HUES48 (cell line): Measurements from ENCODE around the gene RBFOX2.

Source experiments
- H3K27ac ChIP-seq: one replicate; pipeline ENCODE4 v1.7.0; 2013; ENCODE audit warnings: low read depth, low read length, inconsistent platforms
- H3K27me3 ChIP-seq: 2 replicates; pipeline ENCODE4 v1.6.1; 2013; ENCODE audit warnings: mild to moderate bottlenecking, low read length; ENCODE audit not compliant: control insufficient read depth, insufficient read depth
- H3K36me3 ChIP-seq: 2 replicates; pipeline ENCODE4 v1.6.1; 2013; ENCODE audit warnings: low read length; ENCODE audit not compliant: control insufficient read depth, insufficient read depth
- H3K4me1 ChIP-seq: 2 replicates; pipeline ENCODE4 v1.6.1; 2013; ENCODE audit warnings: mild to moderate bottlenecking, low read length; ENCODE audit not compliant: control insufficient read depth, insufficient read depth
- H3K4me3 ChIP-seq: 2 replicates; pipeline ENCODE4 v1.5.1; 2013; ENCODE audit warnings: mild to moderate bottlenecking, low read depth, low read length
- H3K9ac ChIP-seq: 2 replicates; pipeline ENCODE4 v1.6.1; 2013; ENCODE audit warnings: mild to moderate bottlenecking, low read depth, low read length, moderate library complexity
- H3K9me3 ChIP-seq: 2 replicates; pipeline ENCODE4 v1.6.1; 2013; ENCODE audit warnings: low read length; ENCODE audit not compliant: control insufficient read depth, insufficient read depth

The RBFOX2 gene

DNA sequence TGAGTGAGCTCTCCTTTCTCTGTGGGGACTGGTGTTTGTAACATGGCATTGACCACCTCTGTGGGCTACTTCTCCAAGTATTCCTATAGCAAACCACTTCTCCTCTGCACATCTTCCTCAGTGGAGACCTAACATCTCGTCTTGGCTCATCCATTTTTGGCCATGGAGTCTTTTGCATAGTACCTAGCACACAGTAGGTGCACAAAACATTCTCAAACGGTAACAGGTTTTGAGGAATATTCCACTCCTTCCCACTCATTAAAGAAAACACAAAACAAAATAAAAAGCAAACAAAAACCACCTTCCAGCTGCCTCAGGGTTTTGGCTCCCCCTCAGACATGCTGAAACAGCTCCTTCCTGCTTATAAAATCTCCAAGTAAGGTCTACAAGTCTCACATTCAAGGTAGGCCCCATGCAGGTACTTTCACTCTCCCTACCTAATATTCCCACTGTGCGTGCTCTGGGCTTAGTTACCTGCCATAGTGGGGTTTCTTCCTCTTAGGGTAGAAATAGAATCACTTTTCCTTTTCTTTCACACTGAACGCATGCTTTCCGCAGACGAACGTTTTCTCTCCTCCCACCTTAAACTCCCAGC is 132.4 kb downstream of the RBFOX2 start:
- Histone ChIP-seq H3K27me3 (no peaks in the 10 kb centered on the region), H3K9ac (no peak overlapping the region), H3K27ac (no peak overlapping the region), H3K36me3 (no peaks in the 10 kb centered on the region), H3K4me1 (peaks cover 45% of the 10 kb centered on the region), H3K4me3 (no peak overlapping the region), H3K9me3 (no peaks in the 10 kb centered on the region)

DNA sequence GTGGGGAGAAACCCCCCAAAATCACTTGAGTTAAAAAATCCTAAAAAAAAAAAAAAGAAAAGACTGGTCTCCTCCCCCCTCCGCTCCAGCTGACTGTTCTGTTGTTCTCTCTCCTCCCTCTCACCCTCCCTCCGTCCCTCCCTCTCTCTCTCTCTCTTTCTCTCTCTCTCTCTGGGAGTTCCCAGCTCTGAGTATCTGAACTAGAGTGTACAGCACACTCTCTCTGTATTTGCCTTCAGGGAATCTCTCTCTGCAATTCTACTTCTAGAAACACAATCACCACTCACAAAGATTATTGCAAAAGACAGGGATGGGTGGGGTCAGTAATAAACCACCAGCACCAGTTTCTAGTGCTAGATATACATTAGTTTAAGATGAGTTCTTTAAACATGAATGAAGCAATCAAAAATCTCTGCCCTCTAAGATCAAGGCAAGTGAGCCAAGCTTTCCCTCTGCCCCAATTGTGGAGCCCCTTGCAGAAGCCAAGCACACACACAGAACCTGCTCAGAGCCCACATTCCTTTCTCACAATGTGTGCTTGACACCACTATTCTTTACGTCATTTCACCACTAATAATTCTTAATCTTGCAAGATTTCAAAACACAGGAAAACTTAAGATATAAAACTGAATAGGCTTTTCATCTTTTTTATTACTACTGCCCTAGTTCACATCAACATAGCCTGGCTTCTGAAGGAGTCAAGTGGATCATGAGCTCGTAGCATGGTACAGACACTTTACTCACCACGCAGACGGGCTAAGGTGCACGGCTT is 133.5 kb downstream of the RBFOX2 start:
- Histone ChIP-seq H3K27me3 (no peaks in the 10 kb centered on the region), H3K9ac (no peak overlapping the region), H3K36me3 (no peaks in the 10 kb centered on the region), H3K27ac (no peak overlapping the region), H3K4me1 (peaks cover 37% of the 10 kb centered on the region), H3K9me3 (no peaks in the 10 kb centered on the region), H3K4me3 (no peak overlapping the region)

DNA sequence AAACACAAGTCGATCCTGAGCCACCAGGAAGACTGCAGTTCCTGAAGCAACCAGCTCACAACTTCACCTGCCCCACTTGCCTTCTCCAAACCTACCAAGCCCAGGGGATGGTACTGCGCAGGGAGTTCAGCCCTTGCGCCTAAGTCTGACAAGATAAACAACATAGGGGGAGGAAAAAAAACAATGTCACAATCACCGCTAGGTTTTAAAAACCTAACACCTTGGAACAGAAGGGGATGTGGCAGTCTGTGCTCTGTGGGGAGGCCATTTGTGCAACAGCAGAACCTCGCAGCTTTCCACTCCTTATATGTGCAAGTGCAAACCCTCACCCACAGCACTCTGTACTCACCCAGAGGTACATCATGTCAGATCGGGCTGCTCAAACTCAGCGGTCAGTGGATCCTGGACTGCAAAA is 134.2 kb downstream of the RBFOX2 start:
- Histone ChIP-seq H3K4me3 (no peak overlapping the region), H3K27ac (no peak overlapping the region), H3K27me3 (no peaks in the 10 kb centered on the region), H3K4me1 (peaks cover 37% of the 10 kb centered on the region), H3K9ac (no peak overlapping the region), H3K36me3 (no peaks in the 10 kb centered on the region), H3K9me3 (no peaks in the 10 kb centered on the region)

DNA sequence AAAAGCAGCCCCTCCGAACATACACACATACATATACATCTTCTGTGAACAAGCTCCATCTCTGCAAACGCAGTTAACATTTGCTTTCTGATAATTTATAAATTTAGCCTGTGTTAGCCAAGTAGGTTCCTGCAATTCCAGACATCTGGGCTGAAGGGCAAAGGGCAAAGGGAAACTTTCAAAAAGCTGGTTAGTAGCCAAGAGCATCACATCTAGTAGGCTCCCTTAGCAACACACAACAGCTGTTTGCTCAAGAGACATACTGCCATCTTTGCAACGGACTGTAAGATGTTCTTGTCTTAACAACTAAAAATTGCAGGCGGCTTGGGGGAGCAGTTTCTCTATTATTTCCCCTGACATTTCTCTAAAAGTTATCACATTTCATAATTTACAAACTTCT is 134.9 kb downstream of the RBFOX2 start:
- no peaks in the 10 kb centered on the region for H3K9me3 ChIP-seq
- H3K9ac ChIP-seq: no peak overlapping the region
- H3K4me1 ChIP-seq: peaks cover 37% of the 10 kb centered on the region
- H3K4me3 ChIP-seq: no peak overlapping the region
- H3K27ac ChIP-seq: no peak overlapping the region
- no peaks in the 10 kb centered on the region for H3K36me3 ChIP-seq
- no peaks in the 10 kb centered on the region for H3K27me3 ChIP-seq

DNA sequence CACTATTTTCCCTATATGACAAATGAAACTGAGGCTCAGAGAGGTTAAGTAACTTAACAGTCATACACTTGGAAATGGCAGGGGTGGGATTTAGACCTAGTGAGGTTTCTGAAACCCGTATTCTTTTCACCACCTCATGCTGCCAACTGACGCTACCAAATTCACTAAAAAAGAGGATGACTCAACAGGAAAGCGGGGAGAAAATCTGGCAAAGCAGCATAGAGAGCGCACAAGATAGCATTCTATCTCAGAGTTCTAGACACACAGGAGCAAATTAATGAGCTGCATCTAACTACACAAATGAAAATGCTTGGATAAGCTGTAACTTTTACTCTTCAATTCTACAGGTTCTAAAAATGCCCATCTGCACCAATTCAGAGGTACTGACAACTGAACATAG is 136.4 kb downstream of the RBFOX2 start:
- Histone ChIP-seq H3K4me1 (peaks cover 43% of the 10 kb centered on the region), H3K27me3 (no peaks in the 10 kb centered on the region), H3K9ac (no peak overlapping the region), H3K27ac (no peak overlapping the region), H3K9me3 (no peaks in the 10 kb centered on the region), H3K4me3 (no peak overlapping the region), H3K36me3 (no peaks in the 10 kb centered on the region)

GRCh38 chr22:35891442-35891841 is 137.2 kb downstream of the RBFOX2 start:
- Histone ChIP-seq H3K36me3 (no peaks in the 10 kb centered on the region), H3K9ac (no peak overlapping the region), H3K4me1 (peaks cover 41% of the 10 kb centered on the region), H3K27ac (no peak overlapping the region), H3K27me3 (no peaks in the 10 kb centered on the region), H3K4me3 (no peak overlapping the region), H3K9me3 (no peaks in the 10 kb centered on the region)

GRCh38 chr22:35889071-35889470 is 139.6 kb downstream of the RBFOX2 start:
- H3K9me3 ChIP-seq: no peaks in the 10 kb centered on the region
- H3K4me3 ChIP-seq: no peak overlapping the region
- no peak overlapping the region for H3K27ac ChIP-seq
- H3K9ac ChIP-seq: no peak overlapping the region
- H3K27me3 ChIP-seq: no peaks in the 10 kb centered on the region
- H3K36me3 ChIP-seq: no peaks in the 10 kb centered on the region
- peaks cover 19% of the 10 kb centered on the region for H3K4me1 ChIP-seq

- no peak overlapping the region for H3K9ac ChIP-seq
- H3K9me3 ChIP-seq: no peaks in the 10 kb centered on the region
- H3K36me3 ChIP-seq: no peaks in the 10 kb centered on the region
- H3K27me3 ChIP-seq: no peaks in the 10 kb centered on the region
- no peak overlapping the region for H3K27ac ChIP-seq
- H3K4me1 ChIP-seq: peaks cover 24% of the 10 kb centered on the region
- H3K4me3 ChIP-seq: no peak overlapping the region
These were observed 140.3 kb downstream of the RBFOX2 start for GRCh38 chr22:35888181-35888870.

GRCh38 chr22:35887296-35887875 is 141.2 kb downstream of the RBFOX2 start:
- Histone ChIP-seq H3K4me3 (no peak overlapping the region), H3K4me1 (peaks cover 26% of the 10 kb centered on the region), H3K27ac (no peak overlapping the region), H3K27me3 (no peaks in the 10 kb centered on the region), H3K36me3 (no peaks in the 10 kb centered on the region), H3K9ac (no peak overlapping the region), H3K9me3 (no peaks in the 10 kb centered on the region)

DNA sequence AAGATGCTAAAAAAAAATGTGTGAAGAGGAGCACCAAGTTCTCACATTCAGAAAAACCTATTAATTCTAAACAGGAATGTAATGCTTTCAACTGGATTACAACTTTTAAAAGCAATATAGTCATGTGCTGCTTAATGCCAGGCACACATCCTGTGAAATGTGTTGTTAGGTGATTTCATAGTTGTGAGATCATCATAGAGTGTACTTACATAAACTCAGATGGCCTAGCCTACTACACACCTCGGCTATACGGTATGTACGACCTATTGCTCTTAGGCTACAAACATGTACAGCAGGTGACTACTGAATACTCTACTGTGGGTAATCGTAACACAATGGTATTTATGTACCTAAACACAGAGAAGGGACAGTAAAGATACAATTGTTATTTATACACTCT is 142.3 kb downstream of the RBFOX2 start:
- Histone ChIP-seq H3K4me1 (peaks cover 21% of the 10 kb centered on the region), H3K36me3 (no peaks in the 10 kb centered on the region), H3K9me3 (no peaks in the 10 kb centered on the region), H3K9ac (no peak overlapping the region), H3K27me3 (no peaks in the 10 kb centered on the region), H3K27ac (no peak overlapping the region), H3K4me3 (no peak overlapping the region)

- Histone ChIP-seq H3K36me3 (no peaks in the 10 kb centered on the region), H3K9ac (no peak overlapping the region), H3K9me3 (no peaks in the 10 kb centered on the region), H3K27ac (no peak overlapping the region), H3K4me3 (no peak overlapping the region), H3K27me3 (no peaks in the 10 kb centered on the region), H3K4me1 (peaks cover 27% of the 10 kb centered on the region)
These were observed 144.1 kb downstream of the RBFOX2 start for GRCh38 chr22:35884529-35884928.
